Measurements from ENCODE around the gene SYNPO. TPM values are rescaled to one million over a fixed set of nuclear protein-coding genes. Genes with fewer than 3 reads are reported as not detected.

SYNPO gene
- total RNA-seq, 1 donor from 2014 or later, result 1.4 TPM

DNA sequence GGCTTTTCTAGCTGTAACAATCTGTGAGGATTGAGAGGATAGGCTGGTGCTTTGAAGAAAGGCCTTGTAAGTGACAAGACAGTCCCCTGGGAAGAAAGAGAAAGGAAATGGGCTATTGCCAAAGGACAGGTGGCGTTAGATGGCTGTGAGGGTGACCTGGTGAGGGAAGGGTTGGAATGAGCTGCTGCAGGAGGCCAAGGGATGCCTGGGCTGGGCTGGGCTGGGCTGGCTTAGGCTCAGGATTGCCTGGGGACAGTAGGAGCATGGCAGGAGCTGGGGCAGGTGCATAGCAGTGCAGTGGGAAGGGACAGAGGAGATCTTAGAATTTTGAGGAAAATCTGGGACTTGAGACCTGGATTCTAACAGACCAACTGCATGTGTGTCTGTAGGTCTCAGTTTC lies 10.9 kb downstream of the SYNPO start:
- no peak overlapping the region for H3K4me3 ChIP-seq (ENCODE audit: low read depth, low read length)
- TF ChIP-seq, protein P1, sequence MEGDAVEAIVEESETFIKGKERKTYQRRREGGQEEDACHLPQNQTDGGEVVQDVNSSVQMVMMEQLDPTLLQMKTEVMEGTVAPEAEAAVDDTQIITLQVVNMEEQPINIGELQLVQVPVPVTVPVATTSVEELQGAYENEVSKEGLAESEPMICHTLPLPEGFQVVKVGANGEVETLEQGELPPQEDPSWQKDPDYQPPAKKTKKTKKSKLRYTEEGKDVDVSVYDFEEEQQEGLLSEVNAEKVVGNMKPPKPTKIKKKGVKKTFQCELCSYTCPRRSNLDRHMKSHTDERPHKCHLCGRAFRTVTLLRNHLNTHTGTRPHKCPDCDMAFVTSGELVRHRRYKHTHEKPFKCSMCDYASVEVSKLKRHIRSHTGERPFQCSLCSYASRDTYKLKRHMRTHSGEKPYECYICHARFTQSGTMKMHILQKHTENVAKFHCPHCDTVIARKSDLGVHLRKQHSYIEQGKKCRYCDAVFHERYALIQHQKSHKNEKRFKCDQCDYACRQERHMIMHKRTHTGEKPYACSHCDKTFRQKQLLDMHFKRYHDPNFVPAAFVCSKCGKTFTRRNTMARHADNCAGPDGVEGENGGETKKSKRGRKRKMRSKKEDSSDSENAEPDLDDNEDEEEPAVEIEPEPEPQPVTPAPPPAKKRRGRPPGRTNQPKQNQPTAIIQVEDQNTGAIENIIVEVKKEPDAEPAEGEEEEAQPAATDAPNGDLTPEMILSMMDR (conservative IDR thresholded peaks at IDR 0.05; ENCODE audit: low read depth, low read length), result no peak
- no peak for DNase-seq (ENCODE audit: low read depth)

- TF ChIP-seq, protein P1 (conservative IDR thresholded peaks at IDR 0.05; ENCODE audit: low read depth, low read length), result no peak
- H3K4me3 ChIP-seq (ENCODE audit: low read depth, low read length), result no peak overlapping the region
- DNase-seq (ENCODE audit: low read depth), result no peak
Measured at GRCh38 chr5:150651924-150652671, 11.6 kb downstream of the SYNPO start.

DNA sequence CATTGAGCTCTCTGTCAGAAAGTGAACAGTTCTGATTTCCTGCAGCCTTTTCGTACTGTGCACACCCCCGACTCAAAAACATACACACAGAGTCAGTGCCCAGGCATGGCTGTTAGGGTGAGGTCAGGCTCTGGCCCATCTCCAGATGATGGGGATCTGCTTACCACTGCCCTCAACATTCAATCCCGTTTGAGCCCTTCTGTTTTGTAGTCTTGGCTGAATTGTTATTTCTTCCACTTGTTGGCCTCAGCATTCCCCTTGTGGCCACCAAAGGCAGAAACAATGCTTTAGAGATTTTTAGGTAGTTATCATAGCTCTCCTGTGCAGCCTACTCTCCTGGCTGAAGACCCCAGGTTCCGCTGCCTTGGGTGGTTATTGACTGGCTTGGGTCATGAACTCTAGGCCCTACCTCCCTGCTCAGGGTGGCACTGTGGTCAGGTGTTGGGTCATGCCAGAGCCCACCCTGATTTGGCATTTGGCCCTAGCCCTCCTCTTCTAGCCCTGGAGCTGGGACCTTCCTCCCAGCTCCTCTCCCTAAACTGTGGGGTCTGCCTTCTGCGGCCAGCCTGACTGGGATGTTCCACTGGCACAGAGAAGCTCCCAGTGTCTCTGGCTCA lies 12.8 kb downstream of the SYNPO start:
- no peak overlapping the region for H3K4me3 ChIP-seq (ENCODE audit: low read depth, low read length)
- TF ChIP-seq, protein P1 (conservative IDR thresholded peaks at IDR 0.05; ENCODE audit: low read depth, low read length), result peak; percentile 48
- DNase-seq (ENCODE audit: low read depth), result no peak

DNA sequence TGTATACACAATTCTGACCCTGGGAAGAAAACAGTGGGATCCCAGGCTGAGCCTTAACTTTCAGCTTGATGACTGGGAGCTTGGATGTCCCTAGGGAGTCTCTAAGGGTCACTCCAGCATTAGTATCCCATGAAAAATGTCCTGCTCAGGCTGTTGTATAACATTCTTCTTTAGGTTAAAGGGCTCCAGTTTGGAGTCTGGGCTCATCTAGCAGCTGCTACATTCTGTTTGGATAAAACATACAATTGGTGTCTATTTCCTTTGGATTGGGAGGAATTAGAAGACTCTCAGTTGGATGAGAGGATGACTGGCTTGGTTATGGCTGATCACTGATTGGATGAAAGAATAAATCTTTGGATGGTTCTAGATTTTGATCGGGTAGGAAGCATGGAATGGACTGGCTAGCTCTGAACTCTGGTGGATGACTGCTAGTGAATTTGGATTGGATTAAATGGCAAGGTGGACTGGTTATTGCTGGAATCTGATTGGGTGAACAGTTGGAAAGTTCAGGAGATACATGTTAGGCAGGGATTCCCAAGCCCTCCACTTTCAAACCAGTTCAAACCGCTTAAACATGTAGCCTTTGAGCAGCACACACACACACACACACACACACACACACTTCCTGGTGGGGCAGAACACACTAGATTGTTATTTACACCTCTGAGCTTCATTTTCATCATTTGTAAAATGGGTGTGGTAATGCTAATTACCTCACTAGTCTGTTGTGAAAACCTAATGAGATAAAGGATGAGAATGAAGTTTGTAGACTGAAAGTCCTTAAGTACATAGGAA lies 13.5 kb downstream of the SYNPO start:
- DNase-seq (ENCODE audit: low read depth), result no peak
- no peak overlapping the region for H3K4me3 ChIP-seq (ENCODE audit: low read depth, low read length)
- TF ChIP-seq, protein P1 (conservative IDR thresholded peaks at IDR 0.05; ENCODE audit: low read depth, low read length), result no peak

- TF ChIP-seq, protein P1 (conservative IDR thresholded peaks at IDR 0.05; ENCODE audit: low read depth, low read length), result no peak
- DNase-seq (ENCODE audit: low read depth), result no peak
- H3K4me3 ChIP-seq (ENCODE audit: low read depth, low read length), result no peak overlapping the region
Measured at GRCh38 chr5:150655221-150655620, 14.8 kb downstream of the SYNPO start.

DNA sequence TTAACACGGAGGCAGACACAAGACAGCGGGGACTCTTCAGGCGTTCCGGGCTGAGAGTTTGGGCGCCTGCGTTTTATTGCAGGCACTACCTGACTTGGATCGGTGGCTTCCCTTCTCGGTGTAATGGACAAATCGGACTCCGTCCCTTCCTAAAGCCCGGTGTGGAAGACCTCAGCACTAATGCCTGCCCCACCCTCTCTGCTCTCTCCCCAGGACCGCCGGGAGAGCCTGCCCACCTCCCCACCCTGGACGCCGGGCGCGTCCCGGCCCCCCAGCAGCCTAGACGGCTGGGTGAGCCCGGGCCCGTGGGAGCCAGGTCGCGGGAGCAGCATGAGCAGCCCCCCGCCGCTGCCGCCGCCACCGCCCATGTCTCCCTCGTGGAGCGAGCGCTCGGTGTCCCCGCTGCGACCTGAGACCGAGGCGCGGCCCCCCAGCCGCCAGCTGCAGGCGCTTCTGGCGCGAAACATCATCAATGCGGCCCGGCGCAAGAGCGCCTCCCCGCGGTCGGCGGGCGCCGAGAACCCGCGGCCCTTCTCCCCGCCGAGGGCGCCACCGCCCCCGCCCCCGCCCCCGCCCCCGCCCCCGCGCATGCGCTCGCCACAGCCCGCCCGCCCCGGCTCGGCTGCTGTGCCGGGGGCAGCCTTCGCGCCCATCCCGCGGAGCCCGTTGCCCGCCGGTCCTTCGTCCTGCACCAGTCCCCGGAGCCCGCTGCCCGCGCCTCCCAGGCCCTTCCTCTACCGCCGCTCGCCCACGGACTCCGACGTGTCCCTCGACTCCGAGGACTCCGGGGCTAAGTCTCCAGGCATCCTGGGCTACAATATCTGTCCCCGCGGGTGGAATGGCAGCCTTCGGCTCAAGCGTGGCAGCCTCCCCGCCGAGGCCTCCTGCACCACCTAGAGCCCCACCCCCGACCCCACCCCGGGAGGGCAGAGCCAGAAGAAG lies 16.0 kb downstream of the SYNPO start:
- DNase-seq (ENCODE audit: low read depth), result no peak
- TF ChIP-seq, protein P1 (conservative IDR thresholded peaks at IDR 0.05; ENCODE audit: low read depth, low read length), result peak; percentile 47
- peak overlapping the region; percentile 60 for H3K4me3 ChIP-seq (ENCODE audit: low read depth, low read length)
